Measurements from ENCODE around the gene EIF5A.

EIF5A gene

GRCh38 chr17:7289256-7290032 lies 18.0 kb upstream of the EIF5A start:
- no peak for DNase-seq

- no peak for DNase-seq
Measured at GRCh38 chr17:7290166-7290565, 17.3 kb upstream of the EIF5A start.

GRCh38 chr17:7290685-7291084 lies 16.7 kb upstream of the EIF5A start:
- no peak for DNase-seq

- no peak for DNase-seq
Measured at GRCh38 chr17:7292194-7292593, 15.2 kb upstream of the EIF5A start.

GRCh38 chr17:7292729-7293128 lies 14.7 kb upstream of the EIF5A start:
- no peak for DNase-seq

GRCh38 chr17:7293159-7293558 lies 14.3 kb upstream of the EIF5A start:
- no peak for DNase-seq

GRCh38 chr17:7293816-7294613 lies 13.4 kb upstream of the EIF5A start:
- no peak for DNase-seq

- peak; percentile 81 for DNase-seq
Measured at GRCh38 chr17:7294614-7295153, 12.7 kb upstream of the EIF5A start, which contains the start of gene YBX2. Gene YBX2, minus strand, starts transcription at chr17:7294639. Its CDS starts 139 bp downstream, at chr17:7294500.

GRCh38 chr17:7295230-7296180 lies 11.9 kb upstream of the EIF5A start:
- DNase-seq: no peak

GRCh38 chr17:7296189-7296861 lies 11.1 kb upstream of the EIF5A start:
- peak; percentile 74 for DNase-seq

- no peak for DNase-seq
Measured at GRCh38 chr17:7304179-7304578, 3.2 kb upstream of the EIF5A start.

GRCh38 chr17:7307686-7308624 lies 527 bp downstream of the EIF5A start:
- DNase-seq: peak; percentile 52

GRCh38 chr17:7308625-7309433 lies 1.4 kb downstream of the EIF5A start:
- peak; percentile 89 for DNase-seq

GRCh38 chr17:7309628-7310027 lies 2.2 kb downstream of the EIF5A start:
- DNase-seq: no peak

GRCh38 chr17:7311110-7311705 lies 3.8 kb downstream of the EIF5A start:
- no peak for DNase-seq

GRCh38 chr17:7312432-7313087 lies 5.1 kb downstream of the EIF5A start:
- no peak for DNase-seq

- DNase-seq: no peak
Measured at GRCh38 chr17:7313088-7313889, 5.9 kb downstream of the EIF5A start.

Data from activated CD4-positive, alpha-beta T cell treated with anti-CD3 and anti-CD28 coated beads, Interleukin-2, amount 50 U/mL, for 16 hours (primary cell).